Retinal pigment epithelial cell (primary cell): ENCODE data around the gene TRIM9.

Experiments used
- DNase-seq: peaks from one replicate; pipeline ENCODE4 v3.0.0-alpha.2; 2010; ENCODE audit warnings: low read depth
- H3K4me3 ChIP-seq: 2 replicates; pipeline ENCODE4 v1.5.1; 2011; ENCODE audit warnings: mild to moderate bottlenecking, low read length, control low read depth, moderate library complexity
- CTCF ChIP-seq: conservative IDR thresholded peaks from 2 replicates; pipeline ENCODE4 v1.5.1; 2011; ENCODE audit warnings: low read depth, low read length, control low read depth, inconsistent platforms

The TRIM9 gene

GRCh38 chr14:51023964-51024363, 70.9 kb downstream of the TRIM9 start:
- H3K4me3 ChIP-seq = no peak overlapping the region
- TF ChIP-seq CTCF = no peak
- no peak for DNase-seq

GRCh38 chr14:51022769-51023168, 72.1 kb downstream of the TRIM9 start:
- no peak for TF ChIP-seq CTCF
- DNase-seq = no peak
- no peak overlapping the region for H3K4me3 ChIP-seq

GRCh38 chr14:51020024-51020710, 74.7 kb downstream of the TRIM9 start:
- H3K4me3 ChIP-seq = no peak overlapping the region
- no peak for DNase-seq
- no peak for TF ChIP-seq CTCF

GRCh38 chr14:51019089-51019488, 75.8 kb downstream of the TRIM9 start:
- no peak for DNase-seq
- no peak for TF ChIP-seq CTCF
- no peak overlapping the region for H3K4me3 ChIP-seq

GRCh38 chr14:51018521-51018920, 76.4 kb downstream of the TRIM9 start:
- H3K4me3 ChIP-seq = no peak overlapping the region
- no peak for DNase-seq
- no peak for TF ChIP-seq CTCF

GRCh38 chr14:51014625-51015024, 80.3 kb downstream of the TRIM9 start:
- no peak overlapping the region for H3K4me3 ChIP-seq
- no peak for TF ChIP-seq CTCF
- DNase-seq = no peak

GRCh38 chr14:51014086-51014485, 80.8 kb downstream of the TRIM9 start:
- no peak overlapping the region for H3K4me3 ChIP-seq
- DNase-seq = peak; percentile 95
- no peak for TF ChIP-seq CTCF
